Measurements from ENCODE around the gene IL25.

- TF ChIP-seq TAF1 (IDR thresholded peaks at IDR 0.05; ENCODE audit: borderline replicate concordance, low read depth, low read length) (no peak), POLR2AphosphoS5 (IDR thresholded peaks at IDR 0.05; ENCODE audit: low read depth, low read length) (no peak)
Observed at GRCh38 chr14:23356662-23357061, 15.9 kb upstream of the IL25 start.
